K562 treated with DMSO at 1 percent for 48 hours (cell line): ENCODE data around the gene SLAIN1. TPM values are rescaled to one million over a fixed set of nuclear protein-coding genes. Genes with fewer than 3 reads are reported as not detected.

Experiments used
- total RNA-seq: library from RNA; unstranded; fragments of 300-600 nt; gene quantifications from 2 replicates; pipeline ENCODE4 v1.2.3, GENCODE V29; 2022; ENCODE audit warnings: low replicate concordance; ENCODE audit errors: extremely low read depth

The SLAIN1 gene
- total RNA-seq: not detected in 2 replicates

GRCh38 chr13:77697217-77698103 lies at the start of gene SLAIN1:
SLAIN1 (plus strand) TSS chr13:77697687; CDS start chr13:77697914, 227 bp downstream.

Other genes starting within 250 kb of the SLAIN1 start
- gene SCEL, start 162.0 kb upstream of the SLAIN1 start, total RNA-seq: not detected in 2 replicates
- gene EDNRB, start 221.1 kb downstream of the SLAIN1 start, total RNA-seq: not detected in 2 replicates